ENCODE measurements around the gene OR6K2.

OR6K2 gene

GRCh38 chr1:158685085-158685484, 15.4 kb downstream of the OR6K2 start:
- no peak for DNase-seq (ENCODE audit: low read depth)

- no peak for DNase-seq (ENCODE audit: low read depth)
Measured at GRCh38 chr1:158681606-158682005, 18.8 kb downstream of the OR6K2 start.

DNA sequence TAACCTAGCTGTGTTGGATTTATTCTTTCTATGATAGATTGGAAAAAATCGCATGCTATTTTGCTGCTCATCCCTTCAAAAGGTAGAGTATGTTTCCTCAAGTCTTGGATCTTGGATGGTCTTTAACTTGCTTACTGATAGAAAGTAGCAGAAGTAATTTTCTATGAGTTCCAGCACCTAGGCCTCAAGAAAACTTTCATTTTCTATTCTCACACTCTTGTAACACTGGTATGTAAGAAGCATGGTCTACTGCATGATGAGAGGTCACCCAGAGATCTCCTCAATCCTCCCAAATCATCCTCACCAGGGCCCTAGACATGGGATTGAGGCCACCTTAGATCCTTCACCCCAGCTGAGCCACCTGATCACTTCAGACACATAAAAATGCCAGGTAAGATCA, 21.2 kb downstream of the OR6K2 start:
- DNase-seq (ENCODE audit: low read depth) = no peak

- DNase-seq (ENCODE audit: low read depth) = no peak
Measured at GRCh38 chr1:158675563-158676323, 24.7 kb downstream of the OR6K2 start.

GRCh38 chr1:158674302-158674701, 26.1 kb downstream of the OR6K2 start:
- DNase-seq (ENCODE audit: low read depth) = no peak

DNA sequence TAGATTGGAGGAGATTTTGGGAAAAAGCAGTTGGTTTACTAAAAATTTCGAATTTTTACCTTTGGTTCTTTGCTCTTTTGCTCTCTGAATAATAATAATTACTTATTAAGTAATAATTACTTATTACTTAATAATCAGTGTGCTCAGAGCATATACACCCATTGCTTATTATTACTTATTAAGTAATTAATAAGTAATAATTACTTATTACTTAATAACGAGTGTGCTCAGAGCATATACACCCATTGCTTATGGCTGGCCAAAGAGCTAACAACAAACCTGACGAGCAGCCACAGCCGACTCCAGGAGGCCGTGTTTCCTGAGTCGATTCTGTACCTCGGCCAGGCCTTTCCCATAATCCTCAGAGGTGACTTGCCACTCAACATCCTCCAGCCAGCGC, 34.4 kb downstream of the OR6K2 start:
- no peak for DNase-seq (ENCODE audit: low read depth)

DNA sequence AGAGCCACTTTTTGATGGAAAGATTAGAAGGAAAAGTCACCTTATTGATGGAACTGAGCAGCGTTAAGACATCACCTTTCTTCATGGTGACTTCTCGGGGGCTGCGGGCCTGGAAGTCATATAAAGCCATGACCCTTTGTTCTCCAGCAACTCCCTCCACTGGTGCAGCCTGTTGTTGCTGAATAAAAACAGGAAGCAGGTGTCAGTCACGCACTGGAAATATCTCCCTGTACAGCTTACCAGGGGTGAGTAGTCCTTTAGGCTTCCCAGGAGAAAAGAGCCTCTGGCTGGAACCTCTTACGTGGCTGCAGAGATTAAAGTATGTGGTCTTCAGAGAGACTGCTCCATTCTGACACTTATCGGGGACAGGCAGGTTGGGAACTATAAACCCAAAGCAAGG, 45.9 kb downstream of the OR6K2 start:
- DNase-seq (ENCODE audit: low read depth) = no peak

GRCh38 chr1:158654086-158654485, 46.4 kb downstream of the OR6K2 start:
- no peak for DNase-seq (ENCODE audit: low read depth)

GRCh38 chr1:158652721-158653334, 47.6 kb downstream of the OR6K2 start:
- DNase-seq (ENCODE audit: low read depth) = peak; percentile 0

All from EH (cell line).